Fibroblast of the conjunctiva (primary cell): Measurements from ENCODE around the gene NCOA5.

Experiments
- DNase-seq: peaks from one replicate; pipeline ENCODE4 v3.0.0-alpha.2; 2010; ENCODE audit warnings: low read depth

NCOA5 gene

GRCh38 chr20:46014517-46015396, 75.0 kb downstream of the NCOA5 start:
- no peak for DNase-seq

- peak; percentile 4 for DNase-seq
Measured at GRCh38 chr20:46013829-46014516, 75.8 kb downstream of the NCOA5 start.

- no peak for DNase-seq
Measured at GRCh38 chr20:46013322-46013828, 76.4 kb downstream of the NCOA5 start.

- DNase-seq = no peak
Measured at GRCh38 chr20:46012921-46013320, 76.8 kb downstream of the NCOA5 start.

- DNase-seq = no peak
Measured at GRCh38 chr20:46011631-46012482, 77.9 kb downstream of the NCOA5 start.
